Stomach (tissue), 9 donors: ENCODE measurements around the gene NEAT1. TPM values are rescaled to one million over a fixed set of nuclear protein-coding genes. Genes with fewer than 3 reads are reported as not detected.
A peak's percentile ranks its signal among the peaks of the same experiment; 100 is the strongest.

Source experiments
- DNase-seq, 2 donors: peaks; one replicate each; pipeline versions ENCODE4 v3.0.0 to v3.0.0-alpha.2; 2013 to 2019
- H3K27ac ChIP-seq, 5 donors: fragments of 200-600 bp in 4 of 5; sonication (generic) in 4 of 5; one replicate each; pipeline ENCODE4 v1.5.1; 2013 to 2019; ENCODE audit warnings: mild to moderate bottlenecking in 1 of 5, moderate library complexity in 1 of 5
- H3K27me3 ChIP-seq, 3 donors: fragments of 200-600 bp; sonication (generic); one replicate each; pipeline ENCODE4 v1.5.1; 2017 to 2019; ENCODE audit warnings: mixed run types in 1 of 3
- H3K36me3 ChIP-seq, 4 donors: fragments of 200-600 bp; sonication (generic); 1 replicate in 3 of 4; 2 replicates in 1 of 4; pipeline ENCODE4 v1.5.1; 2016 to 2019
- H3K4me1 ChIP-seq, 4 donors: fragments of 200-600 bp; sonication (generic); one replicate each; pipeline ENCODE4 v1.5.1; 2016 to 2019
- H3K4me3 ChIP-seq, 4 donors: fragments of 200-600 bp; sonication (generic) in 3 of 4; one replicate each; pipeline ENCODE4 v1.5.1; 2016 to 2019; ENCODE audit warnings: mild to moderate bottlenecking in 1 of 4
- H3K9me3 ChIP-seq, 4 donors: fragments of 200-600 bp; sonication (generic); one replicate each; pipeline ENCODE4 v1.5.1; 2016 to 2019
- EP300 ChIP-seq: sonication (generic); formaldehyde crosslinking; IDR thresholded peaks from one replicate; pipeline ENCODE4 v1.6.1; 2017; ENCODE audit warnings: antibody characterized with exemption
- POLR2A ChIP-seq, 4 donors: fragments of 450-650 bp; IDR thresholded peaks; one replicate each; pipeline ENCODE4 v1.6.1; 2016; ENCODE audit warnings: antibody characterized with exemption in 4 of 4, control low read depth in 2 of 4, mild to moderate bottlenecking in 1 of 4, moderate library complexity in 1 of 4
- POLR2AphosphoS5 ChIP-seq, 3 donors: sonication (generic); formaldehyde crosslinking; IDR thresholded peaks; one replicate each; pipeline ENCODE4 v1.6.1; 2016; ENCODE audit warnings: antibody characterized with exemption in 3 of 3
- WGBS, 5 donors: extraction: QIAGEN DNeasy Blood & Tissue Kit in 3 of 5; methylation state at CpG; one replicate each; pipeline versions ENCODE4 v1.1.5 to v1.1.7; 2013 to 2018; 5-methylcytosine and 5-hydroxymethylcytosine counted together
- intact Hi-C: fragments of 100-400 bp; cut with DNase I; formaldehyde crosslinking; loops from one replicate; pipeline ENCODE4 v1.15.1; 2023; ENCODE audit warnings: low total_unique reads
- polyA plus RNA-seq, 3 donors: library from polyadenylated mRNA; stranded (reverse); fragments of 200-250 nt; gene quantifications; one replicate each; pipeline ENCODE4 v1.2.3, GENCODE V29; 2013
- total RNA-seq, 5 donors: library from RNA; depleted of rRNA; stranded (reverse); fragments of >200 nt; gene quantifications; one replicate each; pipeline versions ENCODE4 v1.1.0 to v1.2.3, GENCODE V29; 2014 to 2016
- TF ChIP-seq, protein P1 (sequence below), 7 experiments: fragments of 450-650 bp in 4 of 7; fragments of 200-600 bp in 3 of 7; sonication (generic) in 3 of 7; IDR thresholded peaks; one replicate each; pipeline ENCODE4 v1.5.1; 2016 to 2019; ENCODE audit warnings: antibody characterized with exemption in 7 of 7, control low read depth in 2 of 7, mild to moderate bottlenecking in 1 of 7
- donor health status: healthy with polysubstance abuse.
- donor health status: Bipolar disorder and iron deficiency.
- donor health status: healthy.

The NEAT1 gene
- total and polyA plus RNA-seq, 8 donors: 131 to 2,124 (median 707) TPM

GRCh38 chr11:65476632-65477148, 54.1 kb downstream of the NEAT1 start:
- WGBS, 5 donors: 4 to 13% (median 11%) methylated on average over 10 of the region's 10 CpGs
- Histone ChIP-seq H3K36me3 (no peaks in the 10 kb centered on the region), H3K4me1 (peaks cover 46 to 77% (median 65%) of the 10 kb centered on the region in 4 donors), H3K9me3 (no peaks in the 10 kb centered on the region), H3K27me3 (no peaks in the 10 kb centered on the region), H3K27ac (peak overlapping the region; percentile 96 to 100 (median 99)), H3K4me3 (peak overlapping the region; percentile 41 to 89 (median 68))
- peak; percentile 64 to 76 for DNase-seq
- TF ChIP-seq POLR2A (IDR thresholded peaks at IDR 0.05) (no peak), EP300 (no peak)
- intact Hi-C loops: no loop called here

GRCh38 chr11:65477149-65477965, 54.8 kb downstream of the NEAT1 start:
- TF ChIP-seq POLR2AphosphoS5 (IDR thresholded peaks at IDR 0.05) (peak; percentile 98 to 100 (median 99)), EP300 (peak; percentile 12), POLR2A (IDR thresholded peaks at IDR 0.05) (peak in 2 of 4 donors; percentile 81 to 86)
- TF ChIP-seq, protein P1, sequence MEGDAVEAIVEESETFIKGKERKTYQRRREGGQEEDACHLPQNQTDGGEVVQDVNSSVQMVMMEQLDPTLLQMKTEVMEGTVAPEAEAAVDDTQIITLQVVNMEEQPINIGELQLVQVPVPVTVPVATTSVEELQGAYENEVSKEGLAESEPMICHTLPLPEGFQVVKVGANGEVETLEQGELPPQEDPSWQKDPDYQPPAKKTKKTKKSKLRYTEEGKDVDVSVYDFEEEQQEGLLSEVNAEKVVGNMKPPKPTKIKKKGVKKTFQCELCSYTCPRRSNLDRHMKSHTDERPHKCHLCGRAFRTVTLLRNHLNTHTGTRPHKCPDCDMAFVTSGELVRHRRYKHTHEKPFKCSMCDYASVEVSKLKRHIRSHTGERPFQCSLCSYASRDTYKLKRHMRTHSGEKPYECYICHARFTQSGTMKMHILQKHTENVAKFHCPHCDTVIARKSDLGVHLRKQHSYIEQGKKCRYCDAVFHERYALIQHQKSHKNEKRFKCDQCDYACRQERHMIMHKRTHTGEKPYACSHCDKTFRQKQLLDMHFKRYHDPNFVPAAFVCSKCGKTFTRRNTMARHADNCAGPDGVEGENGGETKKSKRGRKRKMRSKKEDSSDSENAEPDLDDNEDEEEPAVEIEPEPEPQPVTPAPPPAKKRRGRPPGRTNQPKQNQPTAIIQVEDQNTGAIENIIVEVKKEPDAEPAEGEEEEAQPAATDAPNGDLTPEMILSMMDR (IDR thresholded peaks at IDR 0.05): peak in 1 of 7 experiments; percentile 5
- no peaks in the 10 kb centered on the region for H3K36me3 ChIP-seq
- peak; percentile 97 to 98 for DNase-seq
- H3K4me3 ChIP-seq: peak overlapping the region; percentile 41 to 89 (median 68)
- H3K27me3 ChIP-seq: no peaks in the 10 kb centered on the region
- H3K4me1 ChIP-seq: peaks cover 41 to 73% (median 63%) of the 10 kb centered on the region in 4 donors
- no peaks in the 10 kb centered on the region for H3K9me3 ChIP-seq
- intact Hi-C loops: no loop called here
- 0 to 1% (median 0%) methylated on average over 47 to 60 of the region's 60 CpGs for whole genome bisulfite sequencing, 5 donors
- peak overlapping the region; percentile 96 to 100 (median 99) for H3K27ac ChIP-seq

DNA sequence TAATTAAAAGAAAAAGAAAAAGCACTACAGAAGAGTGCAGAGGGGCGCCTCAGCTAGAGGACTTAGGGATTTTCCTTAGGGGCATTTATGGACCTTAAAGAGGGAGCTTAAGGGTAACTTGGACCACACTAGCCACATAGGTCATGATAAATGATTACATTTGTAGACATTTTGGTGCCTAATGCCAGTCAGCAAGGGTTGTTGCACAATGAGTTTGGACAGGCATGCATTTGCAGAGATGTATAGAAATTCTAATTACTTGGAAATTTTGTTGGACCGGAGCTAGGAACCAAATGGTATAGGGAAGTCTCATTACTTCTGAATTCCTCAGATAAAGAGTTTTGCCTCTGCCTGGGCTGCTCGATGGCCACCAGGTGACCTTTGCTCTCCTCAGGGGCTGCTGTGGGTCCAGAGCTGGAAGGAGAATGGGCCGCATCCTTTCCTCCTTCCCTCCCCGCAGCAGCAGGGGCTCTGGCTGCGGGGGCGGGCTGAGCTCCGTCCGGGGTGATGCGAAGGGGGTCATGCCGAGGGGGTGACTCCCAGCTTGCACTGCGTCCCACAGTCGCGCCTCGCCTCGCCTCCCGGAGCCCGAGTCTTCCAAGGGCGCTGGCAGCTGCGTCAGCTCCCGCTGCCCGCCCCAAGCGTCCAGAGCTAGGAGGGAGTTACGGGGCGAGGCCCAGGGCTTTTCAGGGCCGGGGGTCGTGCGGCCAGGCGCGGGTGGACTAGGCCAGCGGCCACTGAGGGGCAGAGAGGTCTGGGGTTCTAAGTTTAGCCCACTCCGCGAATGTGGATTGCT, 56.0 kb downstream of the NEAT1 start:
- DNase-seq: peak; percentile 54 to 89
- H3K27me3 ChIP-seq: no peaks in the 10 kb centered on the region
- H3K27ac ChIP-seq: peak overlapping the region; percentile 96 to 100 (median 99)
- TF ChIP-seq, protein P1 (IDR thresholded peaks at IDR 0.05): no peak
- peak; percentile 37 to 40 (median 40) for TF ChIP-seq POLR2AphosphoS5 (IDR thresholded peaks at IDR 0.05)
- peaks cover 34 to 65% (median 53%) of the 10 kb centered on the region in 4 donors for H3K4me1 ChIP-seq
- 21 to 37% (median 23%) methylated on average over 23 to 33 of the region's 33 CpGs for whole genome bisulfite sequencing, 5 donors
- intact Hi-C loops: no loop called here
- peak overlapping the region; percentile 33 to 89 (median 58) for H3K4me3 ChIP-seq
- H3K9me3 ChIP-seq: no peaks in the 10 kb centered on the region
- no peaks in the 10 kb centered on the region for H3K36me3 ChIP-seq

- peak; percentile 77 to 89 for DNase-seq
- intact Hi-C loops: no loop called here
- peak in 1 of 4 donors; percentile 77 for TF ChIP-seq POLR2A (IDR thresholded peaks at IDR 0.05)
- TF ChIP-seq EP300: peak; percentile 23
- TF ChIP-seq, protein P1 (IDR thresholded peaks at IDR 0.05): peak in 1 of 7 experiments; percentile 26
- TF ChIP-seq POLR2AphosphoS5 (IDR thresholded peaks at IDR 0.05): peak; percentile 77 to 89 (median 83)
- Histone ChIP-seq H3K27me3 (no peaks in the 10 kb centered on the region), H3K4me1 (peaks cover 34 to 67% (median 53%) of the 10 kb centered on the region in 4 donors), H3K4me3 (peak overlapping the region; percentile 33 to 89 (median 58)), H3K36me3 (no peaks in the 10 kb centered on the region), H3K9me3 (no peaks in the 10 kb centered on the region), H3K27ac (peak overlapping the region; percentile 96 to 100 (median 99))
- 31 to 47% (median 42%) methylated on average over 10 to 11 of the region's 11 CpGs for WGBS, 5 donors
Observed at GRCh38 chr11:65479184-65480145, 56.9 kb downstream of the NEAT1 start.
